Gastroesophageal sphincter (tissue), 3 donors: Measurements from ENCODE around the gene CEACAM20.

Source experiments
- EP300 ChIP-seq: sonication (generic); formaldehyde crosslinking; IDR thresholded peaks from one replicate; pipeline ENCODE4 v1.6.1; 2017; ENCODE audit warnings: antibody characterized with exemption, mild to moderate bottlenecking
- POLR2A ChIP-seq, 2 donors: fragments of 450-650 bp; IDR thresholded peaks; one replicate each; pipeline ENCODE4 v1.6.1; 2017; ENCODE audit warnings: antibody characterized with exemption in 2 of 2, mild to moderate bottlenecking in 2 of 2, moderate library complexity in 1 of 2
- TF ChIP-seq, protein P1 (sequence below), 4 experiments: fragments of 200-600 bp in 2 of 4; fragments of 450-650 bp in 2 of 4; sonication (generic) in 1 of 4; IDR thresholded peaks; one replicate each; pipeline ENCODE4 v1.5.1; 2017 to 2019; ENCODE audit warnings: antibody characterized with exemption in 4 of 4, mild to moderate bottlenecking in 2 of 4, moderate library complexity in 2 of 4

GRCh38 chr19:44549507-44549906, 20.0 kb upstream of the CEACAM20 start:
- TF ChIP-seq, protein P1, sequence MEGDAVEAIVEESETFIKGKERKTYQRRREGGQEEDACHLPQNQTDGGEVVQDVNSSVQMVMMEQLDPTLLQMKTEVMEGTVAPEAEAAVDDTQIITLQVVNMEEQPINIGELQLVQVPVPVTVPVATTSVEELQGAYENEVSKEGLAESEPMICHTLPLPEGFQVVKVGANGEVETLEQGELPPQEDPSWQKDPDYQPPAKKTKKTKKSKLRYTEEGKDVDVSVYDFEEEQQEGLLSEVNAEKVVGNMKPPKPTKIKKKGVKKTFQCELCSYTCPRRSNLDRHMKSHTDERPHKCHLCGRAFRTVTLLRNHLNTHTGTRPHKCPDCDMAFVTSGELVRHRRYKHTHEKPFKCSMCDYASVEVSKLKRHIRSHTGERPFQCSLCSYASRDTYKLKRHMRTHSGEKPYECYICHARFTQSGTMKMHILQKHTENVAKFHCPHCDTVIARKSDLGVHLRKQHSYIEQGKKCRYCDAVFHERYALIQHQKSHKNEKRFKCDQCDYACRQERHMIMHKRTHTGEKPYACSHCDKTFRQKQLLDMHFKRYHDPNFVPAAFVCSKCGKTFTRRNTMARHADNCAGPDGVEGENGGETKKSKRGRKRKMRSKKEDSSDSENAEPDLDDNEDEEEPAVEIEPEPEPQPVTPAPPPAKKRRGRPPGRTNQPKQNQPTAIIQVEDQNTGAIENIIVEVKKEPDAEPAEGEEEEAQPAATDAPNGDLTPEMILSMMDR (IDR thresholded peaks at IDR 0.05): no peak
- TF ChIP-seq POLR2A (IDR thresholded peaks at IDR 0.05) (no peak), EP300 (no peak)
